Measurements from ENCODE around the gene CXCR4.

GRCh38 chr2:136139631-136140030, 21.7 kb upstream of the CXCR4 start:
- no peak for TF ChIP-seq CTCF (IDR thresholded peaks at IDR 0.05)
- no peak for TF ChIP-seq REST (IDR thresholded peaks at IDR 0.05; ENCODE audit: insufficient read depth in 1 of 2, low read depth in 2 of 2, low read length in 1 of 2)
- no peak for TF ChIP-seq TCF7L2 (IDR thresholded peaks at IDR 0.05; ENCODE audit: low read depth, low read length)
- TF ChIP-seq SIN3A (IDR thresholded peaks at IDR 0.05; ENCODE audit: borderline replicate concordance, insufficient read depth, low read depth, low read length), result no peak
- no peak for TF ChIP-seq POLR2AphosphoS5 (IDR thresholded peaks at IDR 0.05; ENCODE audit: low read depth, low read length)
